ENCODE data around the gene GAB3. TPM values are rescaled to one million over a fixed set of nuclear protein-coding genes. Genes with fewer than 3 reads are reported as not detected.

GAB3 gene
- polyA plus RNA-seq, 3 donors, result 6.2 to 44.0 (median 9.5) TPM

- intact Hi-C loops (cut with micrococcal nuclease), result no loop called here
- H3K27ac Mint-ChIP-seq, result peak overlapping the region; percentile 70 to 87 (median 82)
- H3K36me3 ChIP-seq (replicated peaks in 1 of 2; ENCODE audit: control insufficient read depth in 1 of 2, insufficient read depth in 2 of 2, low read length in 2 of 2), result no peaks in the 10 kb centered on the region
- H3K36me3 Mint-ChIP-seq, result peaks cover 5 to 9% of the 10 kb centered on the region in 2 donors
- peaks cover 0 to 7% (median 2%) of the 10 kb centered on the region in 7 donors for H3K9me3 Mint-ChIP-seq
- H3K4me1 ChIP-seq (ENCODE audit: control insufficient read depth in 1 of 2, insufficient read depth in 2 of 2, low read length in 2 of 2), result peaks cover 78 to 88% of the 10 kb centered on the region in 2 donors
- no peak overlapping the region for H3K9ac ChIP-seq (ENCODE audit: insufficient read depth, low read length, poor library complexity, severe bottlenecking)
- H3K27me3 Mint-ChIP-seq (ENCODE audit: low read depth in 3 of 3), result peaks cover 0 to 2% (median 0%) of the 10 kb centered on the region in 3 donors
- H3K4me2 ChIP-seq (replicated peaks; ENCODE audit: extremely low read depth, low read length, poor library complexity, severe bottlenecking), result peak overlapping the region; percentile 3
- DNase-seq, result peak in 1 of 3 donors; percentile 32
- no peaks in the 10 kb centered on the region for H3K9me3 ChIP-seq (replicated peaks in 1 of 2; ENCODE audit: control insufficient read depth in 1 of 2, insufficient read depth in 1 of 2, low read length in 2 of 2)
- no peaks in the 10 kb centered on the region for H4K20me1 ChIP-seq (ENCODE audit: insufficient read depth, low read length)
- H3K4me3 ChIP-seq (replicated peaks in 1 of 3; ENCODE audit: low read depth in 2 of 3, low read length in 3 of 3), result no peak overlapping the region
- H3K27me3 ChIP-seq (ENCODE audit: control insufficient read depth in 2 of 2, insufficient read depth in 2 of 2, low read length in 2 of 2), result no peaks in the 10 kb centered on the region
- H3K79me2 ChIP-seq (ENCODE audit: insufficient read depth, low read length), result peaks cover 89% of the 10 kb centered on the region
- peak overlapping the region in 1 of 2 donors; percentile 78 for H3K27ac ChIP-seq (ENCODE audit: low read depth in 1 of 2, low read length in 2 of 2)
- TF ChIP-seq CTCF (IDR thresholded peaks at IDR 0.05), result no peak
- H2AFZ ChIP-seq (ENCODE audit: insufficient read depth, low read depth, low read length, poor library complexity, severe bottlenecking), result no peak overlapping the region
- no CpG with 5 or more reads among the region's 2 CpGs for WGBS (ENCODE audit: insufficient coverage)
- H3K4me3 Mint-ChIP-seq, result no peak overlapping the region
- peaks cover 79% of the 10 kb centered on the region for H3K4me1 Mint-ChIP-seq
These were observed 25.7 kb downstream of the GAB3 start for GRCh38 chrX:154724993-154725756.

GRCh38 chrX:154721155-154721554 is 29.7 kb downstream of the GAB3 start:
- Histone ChIP-seq H2AFZ (ENCODE audit: insufficient read depth, low read depth, low read length, poor library complexity, severe bottlenecking) (no peak overlapping the region), H3K36me3 (replicated peaks in 1 of 2; ENCODE audit: control insufficient read depth in 1 of 2, insufficient read depth in 2 of 2, low read length in 2 of 2) (peaks cover 0 to 2% of the 10 kb centered on the region in 2 donors), H3K4me2 (replicated peaks; ENCODE audit: extremely low read depth, low read length, poor library complexity, severe bottlenecking) (no peak overlapping the region), H3K9me3 (replicated peaks in 1 of 2; ENCODE audit: control insufficient read depth in 1 of 2, insufficient read depth in 1 of 2, low read length in 2 of 2) (no peaks in the 10 kb centered on the region), H3K79me2 (ENCODE audit: insufficient read depth, low read length) (peaks cover 75% of the 10 kb centered on the region), H4K20me1 (ENCODE audit: insufficient read depth, low read length) (no peaks in the 10 kb centered on the region), H3K9ac (ENCODE audit: insufficient read depth, low read length, poor library complexity, severe bottlenecking) (no peak overlapping the region), H3K4me1 (ENCODE audit: control insufficient read depth in 1 of 2, insufficient read depth in 2 of 2, low read length in 2 of 2) (peaks cover 75 to 83% of the 10 kb centered on the region in 2 donors), H3K27ac (ENCODE audit: low read depth in 1 of 2, low read length in 2 of 2) (peak overlapping the region in 1 of 2 donors; percentile 88), H3K27me3 (ENCODE audit: control insufficient read depth in 2 of 2, insufficient read depth in 2 of 2, low read length in 2 of 2) (no peaks in the 10 kb centered on the region), H3K4me3 (replicated peaks in 1 of 3; ENCODE audit: low read depth in 2 of 3, low read length in 3 of 3) (no peak overlapping the region)
- intact Hi-C loops (cut with micrococcal nuclease), result no loop called here
- H3K36me3 Mint-ChIP-seq, result peaks cover 2 to 5% of the 10 kb centered on the region in 2 donors
- peaks cover 73% of the 10 kb centered on the region for H3K4me1 Mint-ChIP-seq
- peaks cover 0 to 13% (median 2%) of the 10 kb centered on the region in 7 donors for H3K9me3 Mint-ChIP-seq
- TF ChIP-seq CTCF (IDR thresholded peaks at IDR 0.05), result no peak
- 100% methylated on average over 1 of the region's 3 CpGs for WGBS (ENCODE audit: insufficient coverage)
- no peak overlapping the region for H3K4me3 Mint-ChIP-seq
- DNase-seq, result no peak
- peaks cover 0 to 4% (median 0%) of the 10 kb centered on the region in 3 donors for H3K27me3 Mint-ChIP-seq (ENCODE audit: low read depth in 3 of 3)
- peak overlapping the region in 3 of 7 donors; percentile 19 to 40 (median 23) for H3K27ac Mint-ChIP-seq

Measured in CD14-positive monocyte (primary cell).